HG03571 (cell line): ENCODE results near the gene RBM47.
A peak's percentile ranks its signal among the peaks of the same experiment; 100 is the strongest.

ENCODE experiments used
- ATAC-seq: cut with Tn5 transposase; IDR thresholded peaks from one replicate; pipeline ENCODE4 v1.9.1; 2021; ENCODE audit not compliant: unreplicated experiment

Gene RBM47

DNA sequence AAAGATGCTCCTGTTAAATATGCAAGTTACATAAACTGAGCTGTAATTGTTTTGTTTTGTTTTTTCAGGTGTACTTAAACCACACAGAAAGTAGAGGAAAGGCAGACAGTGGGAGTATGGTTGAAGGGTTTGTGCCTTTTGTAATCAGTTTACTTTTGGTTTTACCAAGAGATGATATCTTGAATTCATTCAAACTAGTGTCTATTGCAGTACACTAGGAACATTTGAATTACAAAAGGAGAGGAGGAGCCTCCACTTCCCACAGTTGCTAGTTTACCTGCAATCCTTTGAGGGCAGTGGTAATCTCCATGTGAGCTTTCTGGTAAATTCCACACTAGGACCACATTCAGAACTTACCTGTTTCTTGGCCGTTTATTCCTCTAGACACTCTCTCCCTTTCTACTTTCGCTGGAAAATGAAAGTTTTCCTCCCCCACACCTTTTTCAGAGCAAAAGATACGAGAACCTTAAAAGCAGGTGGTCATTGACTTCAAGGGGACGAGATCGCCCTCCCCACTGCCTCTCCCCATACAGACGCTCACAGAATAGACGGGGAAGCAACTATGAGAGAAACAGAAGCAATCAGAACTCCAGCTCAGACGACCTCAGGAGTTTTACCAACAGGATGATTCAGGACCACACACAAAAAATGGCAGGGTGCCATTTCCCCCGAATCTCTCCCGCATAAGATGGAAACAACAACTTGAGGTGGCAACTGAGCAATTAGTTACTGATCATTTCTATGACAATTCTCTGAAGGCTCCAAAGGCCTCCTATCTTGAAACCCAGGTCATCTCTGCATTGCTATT, 3.3 kb downstream of the RBM47 start:
- no peak for ATAC-seq

DNA sequence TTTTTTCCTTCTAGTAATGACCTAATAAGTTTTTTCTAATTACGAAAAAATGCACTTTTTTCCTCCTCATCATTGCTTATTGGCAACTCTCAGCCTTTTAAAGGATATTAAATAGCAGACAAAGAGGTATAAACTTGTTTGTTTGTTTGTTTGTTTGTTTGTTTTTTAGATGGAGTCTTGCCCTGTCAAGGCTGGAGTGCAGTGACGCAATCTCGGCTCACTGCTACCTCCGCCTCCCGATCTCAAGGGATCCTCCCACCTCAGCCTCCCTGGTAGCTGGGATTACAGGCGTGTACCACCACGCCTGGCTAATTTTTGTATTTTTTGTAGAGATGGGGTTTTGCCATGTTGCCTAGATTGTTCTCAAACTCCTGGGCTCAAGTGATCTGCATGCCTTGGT, 6.0 kb downstream of the RBM47 start:
- ATAC-seq, result no peak

DNA sequence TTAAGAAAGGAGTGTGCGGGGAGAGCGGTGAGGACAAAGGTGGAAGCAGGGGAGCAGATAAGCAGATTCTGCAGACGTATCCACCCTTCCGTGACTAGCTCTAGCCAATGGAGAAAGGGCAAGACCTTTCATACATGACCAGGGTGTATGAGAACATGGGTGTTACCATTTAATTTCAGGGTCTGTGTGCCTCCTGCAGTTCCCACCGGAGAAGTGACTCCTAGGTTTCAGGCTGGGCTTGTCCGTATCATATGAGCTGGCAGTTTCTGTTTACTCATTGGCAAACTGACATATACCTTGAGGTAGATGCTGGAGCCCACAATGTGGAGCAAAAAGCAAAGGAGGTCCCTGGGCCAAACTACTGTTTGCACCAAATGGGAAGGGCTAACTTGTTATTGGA, 6.8 kb downstream of the RBM47 start:
- no peak for ATAC-seq

DNA sequence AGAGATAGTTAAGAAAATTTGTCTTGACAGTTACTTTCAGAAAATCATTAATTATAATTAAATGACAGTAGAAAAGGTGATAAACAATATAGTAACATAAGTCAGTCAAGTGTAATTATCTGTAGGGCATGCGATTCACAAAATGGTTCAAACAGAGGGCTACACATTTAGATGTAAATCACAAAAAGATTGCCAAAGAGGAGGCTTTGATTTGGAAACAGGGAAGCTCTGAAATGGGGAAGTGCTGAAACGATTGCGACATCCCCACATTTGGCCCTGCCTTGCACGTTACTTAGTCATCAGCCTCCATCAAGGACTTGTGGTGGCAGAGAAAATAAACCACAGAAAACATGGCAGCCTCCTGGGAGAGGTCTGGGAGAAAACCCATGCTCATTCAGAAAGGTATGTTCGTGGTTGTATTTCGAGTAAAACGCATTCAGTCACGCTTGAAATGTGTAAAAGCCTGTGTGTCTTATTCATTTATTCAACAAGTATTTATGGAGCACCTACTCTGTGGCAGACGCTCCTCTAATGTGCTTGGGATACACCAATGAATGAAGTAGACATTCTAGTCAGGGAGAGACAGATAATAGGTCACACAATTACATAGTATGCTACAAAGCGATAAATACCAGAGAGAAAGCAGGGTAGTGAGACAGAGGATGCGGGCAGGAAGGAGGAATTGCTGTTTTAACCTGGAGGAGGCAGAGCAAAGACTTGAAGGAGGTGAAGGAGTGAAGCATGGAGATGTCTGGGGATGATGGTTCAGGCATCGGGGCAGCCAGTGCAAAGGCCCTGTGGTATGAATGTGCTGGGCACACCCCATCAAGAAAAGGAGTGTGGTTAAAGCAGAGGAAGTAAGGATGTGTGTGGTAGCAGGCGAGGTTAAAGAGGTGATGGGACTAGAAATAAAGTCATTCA, 7.8 kb downstream of the RBM47 start:
- ATAC-seq, result peak; percentile 78

DNA sequence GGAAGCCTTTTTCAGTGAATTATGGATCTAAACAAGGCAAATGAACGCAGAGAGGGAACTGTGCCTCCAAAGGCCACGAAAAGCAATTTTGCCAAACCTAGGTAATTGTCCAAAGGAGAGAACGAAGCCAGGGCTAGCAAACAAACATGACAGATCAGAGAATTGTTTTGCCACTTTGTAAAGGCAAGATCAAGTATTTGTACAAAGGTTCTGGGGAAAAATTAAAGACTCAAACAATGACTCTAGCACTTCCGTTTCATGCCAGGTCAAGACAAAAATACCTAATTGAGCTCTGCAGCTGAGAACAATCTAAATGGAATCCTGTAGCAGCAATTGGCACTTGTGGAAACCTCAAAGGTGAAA, 8.5 kb downstream of the RBM47 start:
- ATAC-seq, result no peak

DNA sequence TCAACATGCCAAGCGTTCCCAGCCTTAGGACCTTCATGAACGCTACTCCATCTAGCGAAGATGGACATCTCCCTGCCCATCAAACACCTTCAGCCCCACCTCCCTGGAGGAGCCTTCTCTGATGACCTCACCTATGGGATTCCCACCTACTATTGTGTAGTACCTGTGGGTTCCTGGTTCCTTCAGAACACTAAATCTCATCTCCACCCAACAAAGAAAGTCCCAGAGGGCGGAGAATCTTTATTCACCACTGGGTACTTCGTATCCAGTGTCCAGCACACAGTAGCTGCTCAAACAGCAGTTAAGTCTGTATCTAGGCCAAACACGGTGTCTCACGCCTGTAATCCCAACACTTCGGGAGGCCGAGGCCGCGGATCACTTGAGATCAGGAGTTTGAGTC, 10.1 kb downstream of the RBM47 start:
- ATAC-seq, result no peak

DNA sequence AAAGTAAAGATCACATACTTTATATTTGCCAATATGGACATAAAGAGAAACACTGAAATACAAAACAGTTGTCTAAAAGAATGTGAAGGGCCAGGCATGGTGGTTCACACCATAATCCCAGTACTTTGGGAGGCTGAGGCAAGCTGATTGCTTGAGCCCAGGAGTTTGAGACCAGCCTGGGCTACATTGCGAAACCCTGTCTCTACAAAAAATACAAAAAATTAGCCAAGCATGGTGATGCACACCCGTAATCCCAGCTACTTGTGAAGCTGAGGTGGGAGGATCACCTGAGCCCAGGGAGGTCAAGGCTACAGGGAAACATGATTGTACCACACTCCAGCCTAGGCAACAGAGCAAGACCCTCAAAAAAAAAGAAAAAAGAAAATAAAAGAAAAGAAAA, 11.8 kb downstream of the RBM47 start:
- ATAC-seq, result no peak

DNA sequence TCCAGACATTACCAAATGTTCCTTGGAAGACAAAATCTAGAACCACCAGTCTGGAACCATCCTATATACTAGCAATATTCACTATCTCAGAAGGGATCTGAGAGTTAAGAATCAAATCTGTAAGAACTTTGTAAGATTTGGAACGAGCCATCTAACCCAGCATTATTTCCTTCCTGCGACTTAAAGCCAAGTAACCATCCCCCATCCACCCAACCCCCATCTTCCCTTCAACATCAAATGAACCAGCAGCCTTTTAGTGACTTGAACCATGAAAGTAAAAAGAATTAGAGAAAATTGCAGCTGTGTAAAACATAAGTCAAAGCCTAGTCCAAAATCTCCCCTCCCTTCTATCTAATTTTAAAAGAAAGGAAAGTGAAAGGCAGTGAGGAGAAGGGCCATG, 15.6 kb downstream of the RBM47 start:
- no peak for ATAC-seq

DNA sequence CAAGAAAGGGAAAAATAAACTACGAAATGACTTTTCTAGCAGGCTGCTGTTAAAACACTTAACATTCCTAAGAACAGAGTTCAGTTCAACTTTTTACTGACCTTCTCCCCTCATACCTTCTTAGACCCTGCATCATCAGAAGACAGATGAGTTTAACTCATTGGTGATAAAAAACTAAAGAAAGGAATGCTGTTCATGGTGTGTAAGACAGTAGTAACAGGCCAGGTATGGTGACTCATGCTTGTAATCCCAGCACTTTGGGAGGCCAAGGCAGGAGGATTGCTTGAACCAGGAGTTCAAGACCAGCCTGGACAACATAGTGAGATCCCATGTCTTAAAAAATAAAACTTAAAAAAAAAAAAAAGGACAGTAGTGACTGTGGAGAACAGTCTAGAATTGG, 16.2 kb downstream of the RBM47 start:
- ATAC-seq, result no peak

DNA sequence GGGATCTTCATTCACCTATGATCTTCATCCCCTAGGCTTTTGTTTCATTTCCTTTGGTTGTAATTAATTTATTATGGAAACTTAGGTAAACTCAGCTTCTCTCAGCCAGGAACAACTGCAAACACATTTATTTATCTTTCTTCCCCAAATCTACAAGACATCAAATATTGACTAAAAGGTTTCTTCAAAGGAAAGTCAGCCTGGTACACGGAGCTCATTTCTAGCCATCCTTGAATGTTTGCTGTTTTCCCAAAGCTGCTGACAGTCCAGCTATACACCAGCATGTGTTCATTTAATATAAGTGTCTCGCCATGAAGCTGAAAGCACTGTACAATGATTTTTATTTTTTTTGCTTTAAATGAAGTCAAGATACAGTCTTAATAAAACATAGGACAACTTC, 16.8 kb downstream of the RBM47 start:
- no peak for ATAC-seq

DNA sequence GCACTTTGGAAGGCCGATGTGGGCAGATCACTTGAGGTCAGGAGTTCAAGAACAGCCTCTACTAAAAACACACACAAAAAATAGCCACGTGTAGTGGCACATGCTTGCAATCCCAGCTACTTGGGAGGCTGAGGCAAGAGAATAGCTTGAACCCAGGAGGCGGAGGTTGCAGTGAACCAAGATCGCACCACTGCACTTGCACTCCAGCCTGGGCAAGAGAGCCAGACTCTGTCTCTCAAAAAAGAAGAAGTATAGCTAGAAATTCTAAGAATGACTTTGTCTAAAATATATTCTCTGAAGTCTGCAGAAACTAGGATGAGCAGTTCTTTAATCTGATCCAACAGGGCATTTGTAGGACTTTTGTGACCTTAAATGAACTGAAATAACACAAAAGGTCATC, 17.4 kb downstream of the RBM47 start:
- ATAC-seq, result no peak

DNA sequence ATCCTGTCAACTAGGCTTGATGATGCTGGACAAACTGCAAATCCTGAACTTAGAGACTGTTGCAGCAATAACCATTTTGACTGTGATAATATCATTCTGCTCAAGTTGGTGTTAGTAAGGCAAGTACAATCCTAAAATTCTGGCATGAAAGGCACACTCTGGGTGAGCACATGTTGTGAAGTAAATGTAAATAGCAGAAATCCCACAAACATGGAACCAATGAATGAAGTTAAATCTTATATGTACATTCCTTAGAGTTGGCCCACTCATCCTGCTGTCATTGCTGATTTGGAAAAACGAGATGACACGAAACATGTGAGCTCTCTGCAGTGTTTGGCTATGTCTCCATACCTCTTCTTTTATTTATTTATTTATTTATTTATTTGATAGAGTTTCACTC, 21.0 kb downstream of the RBM47 start:
- no peak for ATAC-seq

DNA sequence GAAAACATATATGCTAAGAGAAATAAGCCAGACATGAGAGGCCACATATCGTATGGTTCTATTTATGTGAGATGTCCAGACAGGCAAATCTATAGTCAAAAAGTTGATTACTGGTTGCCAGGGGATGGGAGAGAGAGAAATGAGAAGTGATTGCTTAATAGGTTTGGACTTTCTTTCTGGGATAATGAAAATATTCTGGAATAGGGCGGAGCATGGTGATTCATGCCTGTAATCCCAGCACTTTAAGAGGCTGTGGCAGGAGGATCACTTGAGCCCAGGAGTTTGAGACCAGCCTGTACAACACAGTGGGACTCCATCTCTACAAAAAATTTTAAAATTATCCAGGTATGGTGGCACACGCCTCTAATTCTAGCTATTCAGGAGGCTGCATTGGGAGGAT, 22.4 kb downstream of the RBM47 start:
- ATAC-seq, result no peak

DNA sequence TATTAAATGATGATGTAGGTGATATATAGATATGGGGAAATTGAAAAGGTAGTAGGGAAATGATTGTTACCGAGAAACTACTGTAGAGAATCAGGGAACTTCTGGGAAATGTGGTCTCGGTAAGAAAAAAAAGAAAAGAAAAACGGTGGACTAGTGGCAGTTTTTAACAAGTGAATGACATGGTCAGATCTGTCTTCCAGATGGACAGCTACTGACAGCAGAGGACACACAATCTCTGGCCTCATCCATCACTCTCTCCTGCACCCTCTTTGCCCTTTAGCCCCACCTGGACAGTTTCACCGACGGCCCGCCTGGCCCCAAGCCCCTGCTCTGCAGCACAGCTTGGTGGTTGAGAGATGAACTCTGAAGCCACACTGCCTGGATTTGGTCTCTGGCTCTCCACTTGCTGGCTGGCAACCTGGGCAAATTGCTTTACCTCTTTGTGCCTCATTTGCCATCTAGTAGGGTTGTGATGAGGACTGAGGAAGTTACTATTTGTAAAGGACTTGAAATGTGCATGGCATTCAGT, 23.4 kb downstream of the RBM47 start:
- ATAC-seq, result no peak

DNA sequence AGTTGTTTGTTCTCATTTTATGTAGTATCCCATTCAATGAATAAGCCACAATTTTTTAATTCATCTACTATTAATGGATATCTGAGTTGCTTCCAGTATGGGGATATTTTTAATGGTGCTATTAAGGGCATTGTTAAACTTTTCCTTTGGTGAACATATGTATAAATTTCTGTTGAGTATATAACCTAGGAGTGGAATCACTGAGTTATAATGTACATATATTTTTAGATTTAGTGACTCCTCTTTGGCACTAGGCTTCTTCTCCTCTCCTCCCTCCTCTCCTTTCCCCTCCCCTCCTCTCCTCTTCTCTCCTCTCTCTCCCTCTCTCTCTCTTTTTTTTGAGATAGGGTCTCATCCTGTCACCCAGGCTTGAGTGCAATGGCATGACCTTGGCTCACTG, 26.4 kb downstream of the RBM47 start:
- ATAC-seq, result no peak

DNA sequence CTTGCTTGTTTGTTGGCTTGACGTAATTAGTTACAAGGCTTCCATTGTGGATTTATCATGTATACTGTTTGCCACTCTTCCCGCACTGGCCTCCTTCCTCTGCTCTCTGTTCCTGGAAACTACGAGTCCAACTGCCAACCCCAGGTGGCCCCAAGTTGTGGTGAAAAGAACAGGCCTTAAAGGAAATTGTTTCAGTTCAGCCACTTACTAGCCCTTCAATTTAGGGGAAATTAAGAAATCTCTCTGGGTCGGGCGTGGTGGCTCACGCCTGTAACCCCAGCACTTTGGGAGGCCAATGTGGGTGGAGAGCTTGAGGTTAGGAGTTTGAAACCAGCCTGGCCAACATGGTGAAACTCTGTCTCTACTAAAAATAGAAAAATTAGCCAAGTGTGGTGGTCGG, 28.0 kb downstream of the RBM47 start:
- no peak for ATAC-seq

DNA sequence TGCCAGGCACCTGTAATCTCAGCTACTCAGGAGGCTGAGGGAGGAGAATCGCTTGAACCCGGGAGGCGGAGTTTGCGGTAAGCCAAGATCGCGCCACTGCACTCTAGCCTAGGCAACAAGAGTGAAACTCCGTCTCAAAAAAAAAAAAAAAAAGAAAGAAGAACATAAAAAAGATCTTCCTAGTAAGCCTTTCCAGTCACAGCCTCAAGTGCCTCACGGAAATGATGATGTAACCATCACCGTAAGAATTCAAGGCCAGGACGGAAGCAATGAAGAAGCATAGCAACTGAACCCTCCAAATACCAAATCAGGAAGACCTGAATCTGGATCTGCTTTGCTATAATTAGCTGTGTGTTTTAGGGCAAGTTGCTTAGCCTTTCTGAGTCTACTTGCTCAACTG, 28.8 kb downstream of the RBM47 start:
- ATAC-seq, result no peak

DNA sequence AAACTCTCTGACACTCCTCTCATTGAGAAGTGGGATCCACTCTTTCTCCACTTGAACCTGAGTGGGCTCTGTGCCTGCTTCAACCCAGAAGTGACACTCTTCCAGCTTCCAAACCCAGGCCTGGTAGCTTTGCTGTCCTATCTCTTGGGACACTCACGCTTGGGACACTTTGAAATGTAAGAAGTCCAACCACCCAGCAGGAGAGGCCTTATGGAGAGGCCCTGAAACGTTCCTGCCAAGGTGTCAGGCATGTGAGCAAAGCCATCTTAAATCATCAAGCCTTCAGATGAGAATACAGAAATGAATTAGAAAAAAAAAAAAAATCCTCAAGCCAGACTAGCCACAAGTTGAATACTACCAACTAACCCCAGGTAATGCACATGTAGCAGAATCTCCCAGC, 30.2 kb downstream of the RBM47 start:
- ATAC-seq, result no peak

DNA sequence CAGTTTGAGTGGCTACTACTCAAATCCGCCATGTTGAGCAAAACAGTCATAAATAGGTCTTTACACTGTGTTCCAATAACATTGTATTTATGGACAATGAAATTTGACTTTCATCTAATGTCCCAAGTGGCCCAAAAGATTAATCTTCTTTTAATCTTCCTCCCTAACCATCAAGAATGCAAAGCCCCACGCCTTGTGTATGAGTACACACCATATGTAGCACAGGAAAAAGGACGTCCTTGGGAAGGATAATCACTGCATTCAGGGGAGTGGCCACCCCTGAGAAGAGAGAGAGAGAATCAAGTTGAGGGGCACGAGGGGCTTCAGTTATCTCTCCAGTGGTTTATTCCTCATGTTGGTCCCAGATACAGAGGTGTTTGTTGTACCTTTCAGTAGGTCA, 33.1 kb downstream of the RBM47 start:
- ATAC-seq, result no peak

DNA sequence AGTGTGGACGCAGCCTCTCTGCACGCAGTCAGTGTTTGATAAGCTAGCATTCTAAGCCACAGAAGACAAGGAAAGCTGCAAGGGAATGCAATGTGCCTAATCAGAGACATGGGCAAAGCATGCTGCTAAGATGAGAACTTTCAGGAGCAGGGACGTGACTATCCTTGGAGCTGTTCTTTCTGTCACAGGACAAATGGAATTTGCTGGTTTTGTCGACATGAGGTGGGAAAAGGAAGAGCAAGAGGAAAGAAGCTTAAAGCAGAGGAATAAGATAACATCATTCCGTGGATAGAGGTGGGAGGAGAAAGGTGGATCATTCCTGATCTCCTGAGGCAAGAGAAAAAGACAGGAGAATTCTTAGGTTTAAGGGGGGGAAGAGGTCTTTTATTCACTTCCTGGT, 33.7 kb downstream of the RBM47 start:
- ATAC-seq, result no peak

DNA sequence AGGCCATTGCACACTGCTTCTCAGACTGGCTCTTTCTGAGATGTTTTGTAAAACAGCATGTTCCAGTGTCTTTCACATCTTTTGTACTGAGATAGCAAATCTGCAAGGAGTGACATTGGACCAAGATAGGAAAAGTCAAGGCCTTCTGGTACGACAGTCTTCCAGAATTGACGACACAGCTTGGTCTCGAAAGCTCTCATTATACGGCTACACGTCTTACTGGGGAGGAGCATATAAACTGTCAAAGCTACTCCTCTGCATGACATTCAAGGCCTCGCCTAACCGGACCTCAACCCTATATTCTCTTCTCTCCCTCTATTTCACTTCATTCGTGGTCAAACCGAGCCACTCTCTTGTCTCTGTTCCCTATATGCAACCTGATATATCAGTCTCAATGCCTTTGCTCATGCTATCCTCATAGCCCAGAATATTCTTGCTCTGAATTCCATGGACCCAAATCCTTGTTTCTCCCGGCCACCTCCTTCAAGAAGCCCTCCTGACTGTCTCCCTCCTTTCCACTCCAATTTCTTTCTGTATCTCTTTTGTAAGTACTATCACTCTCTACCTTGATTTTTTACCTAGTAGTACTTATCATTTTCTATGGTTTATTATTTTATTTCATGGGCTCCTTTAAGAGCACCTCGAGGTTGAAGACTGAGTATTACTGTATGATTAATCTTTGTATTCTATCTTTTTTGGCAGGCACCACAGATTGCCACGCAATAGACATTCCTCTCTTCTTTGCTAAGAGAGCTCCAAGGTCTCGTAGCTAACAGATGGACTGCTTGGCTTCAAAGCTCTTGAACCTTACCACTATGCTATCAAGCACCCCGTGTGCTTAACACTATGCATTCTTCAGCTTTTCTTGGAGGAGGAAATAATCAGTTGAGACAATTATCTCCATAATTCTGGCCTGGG, 35.1 kb downstream of the RBM47 start:
- ATAC-seq, result no peak
